ENCODE data around the gene CDK18.

CDK18 gene

DNA sequence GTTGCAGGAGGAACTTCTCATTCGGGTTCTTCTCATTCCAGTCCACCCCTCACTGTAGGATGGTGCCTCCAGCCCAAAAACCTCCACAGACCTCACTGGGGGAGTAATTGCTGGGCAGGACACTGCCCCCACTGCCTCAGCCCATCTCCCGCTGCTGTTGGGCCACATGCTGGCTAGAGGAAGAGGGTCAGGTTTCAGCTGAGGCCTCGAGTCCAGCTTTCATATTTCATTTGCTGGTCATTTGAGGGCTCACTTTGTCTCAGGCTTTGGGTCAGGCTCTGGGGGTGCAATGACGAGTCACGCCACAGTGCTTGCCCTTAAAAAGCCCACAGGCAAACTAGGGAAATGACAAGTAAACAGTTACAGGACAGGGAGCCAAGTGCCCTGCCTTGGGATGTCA, 9.3 kb downstream of the CDK18 start:
- TF ChIP-seq, protein P1, sequence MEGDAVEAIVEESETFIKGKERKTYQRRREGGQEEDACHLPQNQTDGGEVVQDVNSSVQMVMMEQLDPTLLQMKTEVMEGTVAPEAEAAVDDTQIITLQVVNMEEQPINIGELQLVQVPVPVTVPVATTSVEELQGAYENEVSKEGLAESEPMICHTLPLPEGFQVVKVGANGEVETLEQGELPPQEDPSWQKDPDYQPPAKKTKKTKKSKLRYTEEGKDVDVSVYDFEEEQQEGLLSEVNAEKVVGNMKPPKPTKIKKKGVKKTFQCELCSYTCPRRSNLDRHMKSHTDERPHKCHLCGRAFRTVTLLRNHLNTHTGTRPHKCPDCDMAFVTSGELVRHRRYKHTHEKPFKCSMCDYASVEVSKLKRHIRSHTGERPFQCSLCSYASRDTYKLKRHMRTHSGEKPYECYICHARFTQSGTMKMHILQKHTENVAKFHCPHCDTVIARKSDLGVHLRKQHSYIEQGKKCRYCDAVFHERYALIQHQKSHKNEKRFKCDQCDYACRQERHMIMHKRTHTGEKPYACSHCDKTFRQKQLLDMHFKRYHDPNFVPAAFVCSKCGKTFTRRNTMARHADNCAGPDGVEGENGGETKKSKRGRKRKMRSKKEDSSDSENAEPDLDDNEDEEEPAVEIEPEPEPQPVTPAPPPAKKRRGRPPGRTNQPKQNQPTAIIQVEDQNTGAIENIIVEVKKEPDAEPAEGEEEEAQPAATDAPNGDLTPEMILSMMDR (IDR thresholded peaks at IDR 0.05; ENCODE audit: low read length, missing control alignments) = no peak
- DNase-seq (ENCODE audit: low read depth) = no peak
- no peak overlapping the region for H3K4me3 ChIP-seq (replicated peaks; ENCODE audit: low read depth, low read length)

GRCh38 chr1:205514211-205515142, 10.0 kb downstream of the CDK18 start:
- TF ChIP-seq, protein P1 (IDR thresholded peaks at IDR 0.05; ENCODE audit: low read length, missing control alignments) = no peak
- H3K4me3 ChIP-seq (replicated peaks; ENCODE audit: low read depth, low read length) = no peak overlapping the region
- DNase-seq (ENCODE audit: low read depth) = no peak

DNA sequence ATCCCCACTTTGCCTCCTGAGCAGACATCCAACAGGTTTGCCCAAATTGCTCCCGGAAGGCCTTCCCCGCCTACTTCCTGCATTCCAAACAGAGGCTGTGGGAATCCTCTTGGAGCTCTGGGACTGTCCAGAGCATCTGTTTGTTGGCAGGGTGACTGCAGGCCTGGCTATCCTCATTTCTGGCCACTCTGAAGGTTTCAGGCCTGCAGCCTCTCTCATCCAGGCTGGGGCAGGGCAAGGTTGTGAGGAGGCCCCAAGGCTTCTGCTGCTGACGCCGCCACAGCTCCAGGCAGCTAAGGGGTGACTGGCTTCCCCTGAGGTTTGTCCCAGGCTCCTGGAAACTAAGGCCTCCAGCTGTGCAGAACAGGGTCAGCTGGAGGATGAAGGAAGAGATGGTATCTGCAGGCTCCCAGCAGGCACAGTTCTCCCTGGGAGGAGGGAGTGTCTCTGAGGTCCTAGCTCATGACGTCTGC, 11.3 kb downstream of the CDK18 start:
- H3K4me3 ChIP-seq (replicated peaks; ENCODE audit: low read depth, low read length) = no peak overlapping the region
- peak; percentile 44 for DNase-seq (ENCODE audit: low read depth)
- TF ChIP-seq, protein P1 (IDR thresholded peaks at IDR 0.05; ENCODE audit: low read length, missing control alignments) = no peak

DNA sequence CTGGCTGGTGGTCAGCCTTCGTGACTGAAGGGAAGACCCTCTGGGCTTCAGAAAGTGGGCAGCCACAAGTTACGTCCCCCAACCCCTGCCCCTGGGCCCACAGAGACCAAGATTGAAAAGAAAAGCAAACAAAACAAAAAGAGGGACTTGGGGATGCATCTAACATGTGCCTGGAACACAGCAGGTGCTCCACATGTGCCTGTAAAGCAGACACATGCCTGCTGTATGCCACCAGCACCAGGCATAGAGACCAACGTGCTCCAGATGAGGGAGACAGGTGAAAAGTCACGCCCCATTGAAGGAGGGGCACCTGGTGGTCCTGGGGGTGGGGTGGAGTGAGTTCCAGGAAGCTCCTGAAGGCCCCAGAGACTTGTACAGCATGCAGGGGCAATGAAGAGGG, 11.9 kb downstream of the CDK18 start:
- H3K4me3 ChIP-seq (replicated peaks; ENCODE audit: low read depth, low read length) = no peak overlapping the region
- TF ChIP-seq, protein P1 (IDR thresholded peaks at IDR 0.05; ENCODE audit: low read length, missing control alignments) = no peak
- DNase-seq (ENCODE audit: low read depth) = no peak

- H3K4me3 ChIP-seq (replicated peaks; ENCODE audit: low read depth, low read length) = no peak overlapping the region
- no peak for DNase-seq (ENCODE audit: low read depth)
- TF ChIP-seq, protein P1 (IDR thresholded peaks at IDR 0.05; ENCODE audit: low read length, missing control alignments) = no peak
Measured at GRCh38 chr1:205517288-205517687, 12.8 kb downstream of the CDK18 start.

DNA sequence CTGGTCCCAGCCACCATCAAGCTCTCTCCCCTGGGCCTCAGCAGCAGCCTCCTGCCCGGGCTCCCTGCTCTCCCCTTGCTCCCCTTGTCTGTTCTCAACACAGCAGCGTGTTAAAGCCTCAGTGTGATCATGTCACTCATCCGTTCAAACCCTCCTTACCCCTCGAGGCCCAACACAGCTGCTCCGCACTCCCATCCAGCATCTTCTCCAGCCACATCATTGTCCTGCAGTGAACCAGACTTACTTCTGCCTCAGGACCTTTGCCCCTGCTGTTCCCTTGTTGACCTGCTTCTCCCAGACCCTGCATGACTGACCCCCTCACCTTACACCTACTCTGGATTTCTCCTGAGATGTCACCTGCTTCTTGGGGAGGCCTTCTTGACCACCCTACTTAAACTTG, 13.3 kb downstream of the CDK18 start:
- no peak overlapping the region for H3K4me3 ChIP-seq (replicated peaks; ENCODE audit: low read depth, low read length)
- TF ChIP-seq, protein P1 (IDR thresholded peaks at IDR 0.05; ENCODE audit: low read length, missing control alignments) = no peak
- DNase-seq (ENCODE audit: low read depth) = no peak
